Mucosa of descending colon (tissue), 3 donors: ENCODE measurements around the gene TUBA1C. TPM values are rescaled to one million over a fixed set of nuclear protein-coding genes. Genes with fewer than 3 reads are reported as not detected.
A peak's percentile ranks its signal among the peaks of the same experiment; 100 is the strongest.

Experiments used
- ATAC-seq: fragments of 200-7000 bp; cut with Tn5 transposase; one replicate; pipeline ENCODE4 v1.9.1; 2020; ENCODE audit warnings: mild to moderate bottlenecking, moderate library complexity
- DNase-seq, 3 donors: peaks; one replicate each; pipeline ENCODE4 v3.0.0-alpha.2; 2020
- H3K36me3 ChIP-seq: fragments of 200-600 bp; one replicate; pipeline ENCODE4 v1.8.0; 2021; ENCODE audit warnings: low read depth, mild to moderate bottlenecking
- H3K4me1 ChIP-seq: fragments of 200-600 bp; one replicate; pipeline ENCODE4 v1.8.0; 2021; ENCODE audit warnings: low read depth, mild to moderate bottlenecking
- H3K4me3 ChIP-seq: fragments of 200-600 bp; one replicate; pipeline ENCODE4 v1.8.0; 2021; ENCODE audit warnings: mild to moderate bottlenecking
- H3K9me3 ChIP-seq: fragments of 200-600 bp; one replicate; pipeline ENCODE4 v1.8.0; 2021; ENCODE audit warnings: mild to moderate bottlenecking
- intact Hi-C, 2 donors: fragments of 100-400 bp; cut with DNase I in 1 of 2; cut with micrococcal nuclease in 1 of 2; formaldehyde crosslinking; loops; one replicate each; pipeline versions ENCODE4 v1.11.0 to v1.11.1; 2022; cut with DNase I, micrococcal nuclease
- total RNA-seq, 3 donors: library from RNA; stranded (reverse); fragmentation: NEBNext Ultra II Directional in 2 of 3; extraction: Animal tissue kit (Norgen Biotek cat#: 25700) in 2 of 3; gene quantifications; one replicate each; pipeline versions ENCODE4 v1.2.1 to v1.2.4, GENCODE V29; 2021 to 2023
- TF ChIP-seq, protein P1 (sequence below): fragments of 200-600 bp; IDR thresholded peaks from one replicate; pipeline ENCODE4 v1.8.0; 2022; ENCODE audit warnings: antibody characterized with exemption, mild to moderate bottlenecking
- donor health status: DM: no; HTN: no; CAD: no; lungs with moderate emphysema.
- donor health status: DM: no; HTN: no; CAD: no.
- donor health status: DM: no; HTN: yes; CAD: no.

TUBA1C gene
- total RNA-seq, 3 donors from 2014 or later: 128 to 260 (median 236) TPM

DNA sequence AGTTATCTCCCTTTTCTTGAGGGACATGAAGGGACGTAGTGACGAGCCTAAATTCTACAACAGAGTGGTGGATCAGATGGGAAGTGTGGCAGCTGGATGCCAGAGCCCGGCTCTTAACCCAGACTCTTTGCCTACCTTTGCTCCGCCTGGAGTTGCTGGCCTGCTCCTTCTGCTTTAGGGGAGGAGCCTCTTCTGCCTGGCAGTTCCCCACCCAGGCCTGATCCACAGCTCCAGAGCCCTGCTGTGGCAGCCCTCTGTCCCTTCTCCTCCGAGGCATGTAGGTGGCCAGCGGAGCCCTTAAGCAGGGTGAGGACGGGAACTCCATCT is 27.8 kb downstream of the TUBA1C start:
- no peak for DNase-seq
- no peak for ATAC-seq
- Histone ChIP-seq H3K9me3 (no peaks in the 10 kb centered on the region), H3K4me3 (no peak overlapping the region), H3K36me3 (no peaks in the 10 kb centered on the region), H3K4me1 (peaks cover 19% of the 10 kb centered on the region)
- intact Hi-C loops: no loop called here
- TF ChIP-seq, protein P1, sequence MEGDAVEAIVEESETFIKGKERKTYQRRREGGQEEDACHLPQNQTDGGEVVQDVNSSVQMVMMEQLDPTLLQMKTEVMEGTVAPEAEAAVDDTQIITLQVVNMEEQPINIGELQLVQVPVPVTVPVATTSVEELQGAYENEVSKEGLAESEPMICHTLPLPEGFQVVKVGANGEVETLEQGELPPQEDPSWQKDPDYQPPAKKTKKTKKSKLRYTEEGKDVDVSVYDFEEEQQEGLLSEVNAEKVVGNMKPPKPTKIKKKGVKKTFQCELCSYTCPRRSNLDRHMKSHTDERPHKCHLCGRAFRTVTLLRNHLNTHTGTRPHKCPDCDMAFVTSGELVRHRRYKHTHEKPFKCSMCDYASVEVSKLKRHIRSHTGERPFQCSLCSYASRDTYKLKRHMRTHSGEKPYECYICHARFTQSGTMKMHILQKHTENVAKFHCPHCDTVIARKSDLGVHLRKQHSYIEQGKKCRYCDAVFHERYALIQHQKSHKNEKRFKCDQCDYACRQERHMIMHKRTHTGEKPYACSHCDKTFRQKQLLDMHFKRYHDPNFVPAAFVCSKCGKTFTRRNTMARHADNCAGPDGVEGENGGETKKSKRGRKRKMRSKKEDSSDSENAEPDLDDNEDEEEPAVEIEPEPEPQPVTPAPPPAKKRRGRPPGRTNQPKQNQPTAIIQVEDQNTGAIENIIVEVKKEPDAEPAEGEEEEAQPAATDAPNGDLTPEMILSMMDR: no peak

DNA sequence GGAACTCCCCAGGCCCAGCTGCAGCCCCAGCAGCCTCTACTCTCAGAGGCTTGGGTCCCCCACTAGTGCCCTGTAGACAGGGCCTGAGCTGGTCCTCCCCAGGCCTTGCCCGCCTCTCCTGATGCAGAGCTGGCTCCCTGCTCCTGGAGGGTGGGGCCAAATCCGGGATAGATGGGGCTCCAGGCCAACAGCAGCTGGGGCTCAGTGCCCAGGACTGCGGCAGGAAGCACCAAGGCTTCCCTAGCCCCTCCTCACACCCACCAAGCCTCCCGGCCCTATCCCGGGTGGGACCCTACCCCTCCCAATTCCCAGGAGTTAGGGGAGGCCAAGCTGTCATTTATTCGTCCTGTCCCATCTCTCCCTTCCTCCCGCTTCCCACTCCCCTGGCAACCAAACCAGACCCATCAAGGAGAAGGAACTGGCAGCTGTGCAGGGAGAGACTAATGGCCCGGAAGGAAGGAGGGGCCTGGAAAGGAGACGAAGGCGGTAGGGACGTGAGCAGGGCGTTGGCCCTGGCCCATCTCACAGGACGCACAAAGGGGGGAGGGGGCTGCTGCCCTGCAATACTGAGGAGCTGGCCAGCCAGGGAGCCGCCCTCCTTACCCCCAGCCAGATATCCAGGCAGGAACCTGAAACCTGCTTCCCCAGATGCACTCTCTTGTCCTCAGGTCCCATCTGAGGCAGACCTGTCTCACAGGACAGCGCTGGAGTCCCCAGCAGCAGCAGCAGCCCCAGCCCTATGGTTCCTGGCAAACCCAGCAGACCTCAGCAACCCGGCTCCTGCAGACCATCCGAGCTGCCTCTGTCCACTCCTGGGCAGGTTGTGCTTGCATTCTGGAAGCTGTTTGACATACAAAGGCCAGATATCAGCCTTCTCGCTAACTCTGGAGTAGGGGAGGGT is 28.4 kb downstream of the TUBA1C start:
- ATAC-seq (peak; percentile 11), DNase-seq (peak in 1 of 3 donors; percentile 24)
- Histone ChIP-seq H3K4me3 (no peak overlapping the region), H3K36me3 (no peaks in the 10 kb centered on the region), H3K9me3 (no peaks in the 10 kb centered on the region), H3K4me1 (peaks cover 19% of the 10 kb centered on the region)
- intact Hi-C loops: no loop called here
- TF ChIP-seq, protein P1: no peak

DNA sequence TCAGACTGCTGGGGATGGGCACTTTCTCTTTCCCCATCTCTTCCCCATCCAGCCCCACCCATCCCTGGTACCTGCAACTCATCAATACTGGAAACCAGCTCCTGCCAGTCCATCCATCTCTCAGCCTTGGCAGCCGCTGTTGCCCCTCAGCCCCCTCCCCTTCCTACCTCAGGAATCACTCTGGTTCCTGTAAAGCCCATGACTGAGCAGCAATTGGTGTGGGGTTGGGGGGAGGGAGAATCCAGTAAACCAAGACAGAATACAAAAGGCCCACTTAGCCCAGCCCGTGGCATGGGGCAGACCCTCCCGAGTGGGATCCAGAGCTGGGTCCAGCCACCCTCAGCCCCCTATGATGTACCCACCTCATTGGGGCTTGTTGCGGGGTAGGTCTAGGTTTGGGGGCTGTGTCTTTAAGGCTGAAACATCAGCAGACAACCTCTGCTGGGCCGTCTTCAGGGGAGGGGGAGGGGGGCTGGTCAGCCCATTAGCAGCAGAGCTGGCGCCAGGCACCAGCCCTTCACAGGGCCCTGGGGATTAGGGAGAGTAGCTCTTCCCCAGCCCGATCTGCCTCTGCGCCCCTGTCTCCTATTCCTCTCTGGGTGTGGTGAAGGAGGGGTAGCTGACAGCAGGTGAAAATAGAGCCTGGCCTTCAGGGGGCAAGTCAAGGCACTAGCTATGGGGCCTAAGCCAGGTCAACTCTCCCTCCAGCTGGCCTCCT is 29.4 kb downstream of the TUBA1C start:
- Histone ChIP-seq H3K36me3 (no peaks in the 10 kb centered on the region), H3K9me3 (no peaks in the 10 kb centered on the region), H3K4me3 (no peak overlapping the region), H3K4me1 (peaks cover 19% of the 10 kb centered on the region)
- DNase-seq: no peak
- intact Hi-C loops: no loop called here
- TF ChIP-seq, protein P1: no peak
- no peak for ATAC-seq

DNA sequence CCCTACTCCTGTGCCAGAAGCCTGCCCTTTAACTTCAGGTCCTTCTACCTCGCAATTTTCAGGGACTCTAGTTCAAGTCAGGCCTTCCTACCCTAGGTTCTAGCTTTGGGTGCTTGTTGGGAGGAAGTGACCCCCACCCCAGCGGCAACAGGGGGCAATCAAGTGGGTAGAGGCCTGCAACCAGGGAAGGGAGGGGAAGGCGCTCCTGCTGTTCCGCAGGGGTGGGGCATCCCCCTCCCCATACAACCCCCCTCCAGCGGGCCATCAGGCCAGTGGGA is 29.9 kb downstream of the TUBA1C start:
- Histone ChIP-seq H3K4me3 (no peak overlapping the region), H3K36me3 (no peaks in the 10 kb centered on the region), H3K9me3 (no peaks in the 10 kb centered on the region), H3K4me1 (peaks cover 19% of the 10 kb centered on the region)
- DNase-seq: no peak
- TF ChIP-seq, protein P1: no peak
- intact Hi-C loops: no loop called here
- no peak for ATAC-seq

DNA sequence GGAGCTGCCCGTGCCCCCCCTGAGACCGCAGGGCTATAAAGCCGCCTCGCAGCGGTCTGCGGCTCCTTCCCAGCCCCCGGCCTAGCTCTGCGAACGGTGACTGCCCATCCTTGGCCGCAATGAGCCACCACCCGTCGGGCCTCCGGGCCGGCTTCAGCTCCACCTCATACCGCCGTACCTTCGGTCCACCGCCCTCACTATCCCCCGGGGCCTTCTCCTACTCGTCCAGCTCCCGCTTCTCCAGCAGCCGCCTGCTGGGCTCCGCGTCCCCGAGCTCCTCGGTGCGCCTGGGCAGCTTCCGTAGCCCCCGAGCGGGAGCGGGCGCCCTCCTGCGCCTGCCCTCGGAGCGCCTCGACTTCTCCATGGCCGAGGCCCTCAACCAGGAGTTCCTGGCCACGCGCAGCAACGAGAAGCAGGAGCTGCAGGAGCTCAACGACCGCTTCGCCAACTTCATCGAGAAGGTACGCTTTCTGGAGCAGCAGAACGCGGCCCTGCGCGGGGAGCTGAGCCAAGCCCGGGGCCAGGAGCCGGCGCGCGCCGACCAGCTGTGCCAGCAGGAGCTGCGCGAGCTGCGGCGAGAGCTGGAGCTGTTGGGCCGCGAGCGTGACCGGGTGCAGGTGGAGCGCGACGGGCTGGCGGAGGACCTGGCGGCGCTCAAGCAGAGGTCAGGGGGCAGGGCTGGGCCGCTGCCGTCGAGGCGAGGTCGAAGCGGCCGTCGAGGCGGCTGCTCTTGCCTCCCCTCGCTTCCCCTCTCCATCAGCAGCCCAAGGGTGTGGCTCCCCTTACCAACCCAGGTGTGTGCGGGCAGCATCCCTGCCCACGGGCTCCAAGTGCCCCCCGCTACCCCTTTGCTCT is 30.4 kb downstream of the TUBA1C start, which contains the start of gene PRPH:
Gene PRPH (plus strand): TSS at position 66 of the 855 bp plus-strand sequence. CDS start 54 bp downstream, at position 120.
- Histone ChIP-seq H3K36me3 (no peaks in the 10 kb centered on the region), H3K9me3 (no peaks in the 10 kb centered on the region), H3K4me1 (peaks cover 19% of the 10 kb centered on the region), H3K4me3 (no peak within 1 kb of the TSS)
- DNase-seq: no peak
- TF ChIP-seq, protein P1: no peak
- intact Hi-C loops: no loop called here
- ATAC-seq: peak; percentile 15
